ENCODE data around the gene RPL36.

RPL36 gene

GRCh38 chr19:5665781-5666513 lies 24.1 kb upstream of the RPL36 start:
- Histone ChIP-seq H3K27ac (no peak overlapping the region), H3K4me1 (no peaks in the 10 kb centered on the region), H3K27me3 (ENCODE audit: control insufficient read depth, insufficient read depth, low read length) (no peaks in the 10 kb centered on the region), H3K9ac (no peak overlapping the region), H3K9me3 (ENCODE audit: control insufficient read depth, low read length) (no peaks in the 10 kb centered on the region), H3K4me2 (ENCODE audit: low read length) (no peak overlapping the region), H2AFZ (no peak overlapping the region), H3K79me2 (peaks cover 3% of the 10 kb centered on the region), H3K4me3 (ENCODE audit: low read depth, low read length) (no peak overlapping the region), H3K36me3 (ENCODE audit: control insufficient read depth, insufficient read depth, low read length) (no peaks in the 10 kb centered on the region)
- TF ChIP-seq CTCF (IDR thresholded peaks at IDR 0.05) = no peak

GRCh38 chr19:5666921-5667610 lies 23.0 kb upstream of the RPL36 start:
- H3K27me3 ChIP-seq (ENCODE audit: control insufficient read depth, insufficient read depth, low read length) = no peaks in the 10 kb centered on the region
- H2AFZ ChIP-seq = no peak overlapping the region
- H3K27ac ChIP-seq = no peak overlapping the region
- H3K4me2 ChIP-seq (ENCODE audit: low read length) = no peak overlapping the region
- no peak overlapping the region for H3K4me3 ChIP-seq (ENCODE audit: low read depth, low read length)
- H3K4me1 ChIP-seq = no peaks in the 10 kb centered on the region
- no peak overlapping the region for H3K9ac ChIP-seq
- H3K36me3 ChIP-seq (ENCODE audit: control insufficient read depth, insufficient read depth, low read length) = no peaks in the 10 kb centered on the region
- peaks cover 3% of the 10 kb centered on the region for H3K79me2 ChIP-seq
- TF ChIP-seq CTCF (IDR thresholded peaks at IDR 0.05) = no peak
- H3K9me3 ChIP-seq (ENCODE audit: control insufficient read depth, low read length) = no peaks in the 10 kb centered on the region

- H3K79me2 ChIP-seq = peaks cover 3% of the 10 kb centered on the region
- H3K27ac ChIP-seq = no peak overlapping the region
- H3K27me3 ChIP-seq (ENCODE audit: control insufficient read depth, insufficient read depth, low read length) = no peaks in the 10 kb centered on the region
- no peaks in the 10 kb centered on the region for H3K36me3 ChIP-seq (ENCODE audit: control insufficient read depth, insufficient read depth, low read length)
- no peak overlapping the region for H2AFZ ChIP-seq
- no peak overlapping the region for H3K9ac ChIP-seq
- no peaks in the 10 kb centered on the region for H3K9me3 ChIP-seq (ENCODE audit: control insufficient read depth, low read length)
- H3K4me3 ChIP-seq (ENCODE audit: low read depth, low read length) = no peak overlapping the region
- H3K4me2 ChIP-seq (ENCODE audit: low read length) = no peak overlapping the region
- TF ChIP-seq CTCF (IDR thresholded peaks at IDR 0.05) = no peak
- H3K4me1 ChIP-seq = no peaks in the 10 kb centered on the region
Observed at GRCh38 chr19:5667751-5668271, 22.3 kb upstream of the RPL36 start.

GRCh38 chr19:5669212-5669611 lies 20.9 kb upstream of the RPL36 start:
- no peak overlapping the region for H3K27ac ChIP-seq
- H3K79me2 ChIP-seq = peaks cover 3% of the 10 kb centered on the region
- no peaks in the 10 kb centered on the region for H3K36me3 ChIP-seq (ENCODE audit: control insufficient read depth, insufficient read depth, low read length)
- no peak for TF ChIP-seq CTCF (IDR thresholded peaks at IDR 0.05)
- no peak overlapping the region for H3K9ac ChIP-seq
- H3K4me1 ChIP-seq = no peaks in the 10 kb centered on the region
- H3K27me3 ChIP-seq (ENCODE audit: control insufficient read depth, insufficient read depth, low read length) = no peaks in the 10 kb centered on the region
- H3K4me2 ChIP-seq (ENCODE audit: low read length) = no peak overlapping the region
- H2AFZ ChIP-seq = no peak overlapping the region
- no peaks in the 10 kb centered on the region for H3K9me3 ChIP-seq (ENCODE audit: control insufficient read depth, low read length)
- no peak overlapping the region for H3K4me3 ChIP-seq (ENCODE audit: low read depth, low read length)

Measured in parathyroid adenoma (tissue), 2 donors.